SK-N-SH (cell line): Measurements from ENCODE around the gene NRG4.

Experiments used
- CTCF ChIP-seq: fragments of 200-600 bp; sonication (generic); IDR thresholded peaks from 2 replicates; pipeline ENCODE4 v1.6.1; 2017; ENCODE audit warnings: antibody characterized with exemption, mild to moderate bottlenecking, moderate library complexity
- FOSL2 ChIP-seq: IDR thresholded peaks from 2 replicates; pipeline ENCODE4 v1.4.0; 2012; ENCODE audit warnings: low read depth, mild to moderate bottlenecking, moderate library complexity, borderline replicate concordance
- FOXJ3 ChIP-seq: sonication (generic); formaldehyde crosslinking; IDR thresholded peaks from 2 replicates; pipeline ENCODE4 v1.5.1; 2020; ENCODE audit warnings: mild to moderate bottlenecking, missing genetic modification reagents
- SIN3A ChIP-seq: IDR thresholded peaks from 2 replicates; pipeline ENCODE4 v1.6.1; 2012; ENCODE audit warnings: low read depth, mild to moderate bottlenecking, low read length, moderate library complexity, borderline replicate concordance

DNA sequence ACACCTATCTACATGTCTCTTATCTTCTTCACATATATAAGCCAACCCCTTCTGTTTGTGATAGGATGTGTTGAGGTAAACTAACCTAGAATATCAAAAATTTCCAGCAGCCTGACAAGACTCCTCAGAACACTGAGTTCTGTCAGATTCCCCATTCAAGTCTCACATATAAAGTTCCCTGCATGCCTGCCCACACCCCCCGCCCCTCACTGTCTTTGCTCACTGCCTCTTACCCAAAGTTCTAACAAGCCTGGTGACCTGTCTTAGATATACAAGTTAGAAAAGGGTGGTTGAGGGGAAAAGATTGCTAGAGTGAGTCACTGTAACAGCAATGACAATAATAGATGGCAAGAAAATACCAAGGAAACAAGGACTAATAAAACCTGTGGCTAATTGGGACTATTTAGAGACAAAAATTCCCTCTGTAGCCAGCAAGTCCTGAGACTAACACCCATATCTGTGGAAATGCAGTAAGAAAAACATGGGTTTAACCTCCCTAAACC is 68.5 kb downstream of the NRG4 start:
- TF ChIP-seq CTCF (no peak), FOSL2 (no peak), SIN3A (no peak), FOXJ3 (CRISPR knock-in tag) (no peak)
